ENCODE data around the gene SELENOM. TPM values are rescaled to one million over a fixed set of nuclear protein-coding genes. Genes with fewer than 3 reads are reported as not detected.

The SELENOM gene
- total RNA-seq, 1 experiment from 2014 or later, result 16.3 TPM

- no peak for ATAC-seq
- TF ChIP-seq AR (CRISPR knock-in tag; IDR thresholded peaks at IDR 0.05), result no peak
- TF ChIP-seq GTF2I (CRISPR knock-in tag; conservative IDR thresholded peaks at IDR 0.05), result no peak
- no peak for TF ChIP-seq ZNF416 (CRISPR knock-in tag; IDR thresholded peaks at IDR 0.05)
- TF ChIP-seq KAT7 (CRISPR knock-in tag; IDR thresholded peaks at IDR 0.05; ENCODE audit: borderline replicate concordance), result no peak
- TF ChIP-seq FOXP4 (CRISPR knock-in tag; IDR thresholded peaks at IDR 0.05), result no peak
- TF ChIP-seq ERG (CRISPR knock-in tag; IDR thresholded peaks at IDR 0.05), result no peak
- no peak for TF ChIP-seq CDX4 (CRISPR knock-in tag; IDR thresholded peaks at IDR 0.05; ENCODE audit: borderline replicate concordance)
- no peak for TF ChIP-seq SMAD4 (CRISPR knock-in tag; IDR thresholded peaks at IDR 0.05)
- no peak for TF ChIP-seq ESRRA (CRISPR knock-in tag; IDR thresholded peaks at IDR 0.05; ENCODE audit: borderline replicate concordance)
- no peak for TF ChIP-seq ZNF121 (CRISPR knock-in tag; IDR thresholded peaks at IDR 0.05)
- no peak for TF ChIP-seq ZBTB21 (CRISPR knock-in tag; IDR thresholded peaks at IDR 0.05; ENCODE audit: borderline replicate concordance)
- TF ChIP-seq TP53 (CRISPR knock-in tag; IDR thresholded peaks at IDR 0.05), result no peak
- no peak for TF ChIP-seq NR1H2 (CRISPR knock-in tag; IDR thresholded peaks at IDR 0.05)
- TF ChIP-seq HMGXB4 (CRISPR knock-in tag; IDR thresholded peaks at IDR 0.05), result no peak
- TF ChIP-seq ZNF671 (CRISPR knock-in tag; IDR thresholded peaks at IDR 0.05), result no peak
- TF ChIP-seq MAX (CRISPR knock-in tag; IDR thresholded peaks at IDR 0.05), result no peak
- TF ChIP-seq NR3C1 (CRISPR knock-in tag; conservative IDR thresholded peaks at IDR 0.05; ENCODE audit: low read depth), result no peak
- TF ChIP-seq ZNF232 (CRISPR knock-in tag; IDR thresholded peaks at IDR 0.05), result no peak
- ChIA-PET CTCF (interaction anchor here (1.0 to 1.8 kb wide), 4 partner anchors 16 to 38 kb away, joined by 3 to 10 read pairs (median 4); partner anchors contain the start of gene SELENOM), POLR2A (no interaction called here)
- H3K36me3 Mint-ChIP-seq, result no peaks in the 10 kb centered on the region
- peak overlapping the region; percentile 58 for H3K4me3 Mint-ChIP-seq
- DNase-seq (ENCODE audit: low spot score), result no peak
- peaks cover 39% of the 10 kb centered on the region for H3K4me1 Mint-ChIP-seq
- no peaks in the 10 kb centered on the region for H3K9me3 Mint-ChIP-seq
- peaks cover 3% of the 10 kb centered on the region; the same call in 1 of the 2 replicates for H3K27me3 Mint-ChIP-seq (ENCODE audit: low read depth)
- no peak overlapping the region for H3K27ac Mint-ChIP-seq
Observed at GRCh38 chr22:31123292-31123602, 15.9 kb upstream of the SELENOM start.
